Spleen (tissue), 11 donors: Measurements from ENCODE around the gene PHF20. TPM values are rescaled to one million over a fixed set of nuclear protein-coding genes. Genes with fewer than 3 reads are reported as not detected.
"Not testable (repeated sequence)": the region's sequence is repeated elsewhere in the genome, so short reads cannot be mapped to it uniquely, and the experiment has no call there.

Experiments
- DNase-seq: peaks from one replicate; pipeline ENCODE4 v3.0.0-alpha.2; 2020
- H3K27ac ChIP-seq, 8 donors: fragments of 200-600 bp; sonication (generic) in 7 of 8; 1 replicate in 4 of 8; 2 replicates in 4 of 8; pipeline versions ENCODE4 v1.5.0 to v1.8.0; 2016 to 2021; ENCODE audit warnings: inconsistent platforms in 4 of 8, mild to moderate bottlenecking in 4 of 8, moderate library complexity in 1 of 8
- H3K27me3 ChIP-seq, 7 donors: fragments of 200-600 bp; sonication (generic) in 6 of 7; replicated peaks in 1 of 7; 1 replicate in 4 of 7; 2 replicates in 3 of 7; pipeline versions ENCODE4 v1.5.0 to v1.8.0; 2016 to 2021; ENCODE audit warnings: inconsistent platforms in 3 of 7, mild to moderate bottlenecking in 1 of 7
- H3K36me3 ChIP-seq, 6 donors: fragments of 200-600 bp; sonication (generic) in 5 of 6; 1 replicate in 4 of 6; 2 replicates in 2 of 6; pipeline versions ENCODE4 v1.5.0 to v1.8.0; 2016 to 2021; ENCODE audit warnings: inconsistent platforms in 2 of 6
- H3K4me1 ChIP-seq, 6 donors: fragments of 200-600 bp; sonication (generic) in 5 of 6; 1 replicate in 3 of 6; 2 replicates in 3 of 6; pipeline versions ENCODE4 v1.5.0 to v1.8.0; 2016 to 2021; ENCODE audit warnings: inconsistent platforms in 3 of 6
- H3K4me3 ChIP-seq, 8 donors: fragments of 200-600 bp; sonication (generic) in 7 of 8; 1 replicate in 4 of 8; 2 replicates in 4 of 8; pipeline versions ENCODE4 v1.5.0 to v1.8.0; 2016 to 2021; ENCODE audit warnings: inconsistent platforms in 4 of 8, mild to moderate bottlenecking in 4 of 8, moderate library complexity in 2 of 8
- H3K9me3 ChIP-seq, 8 donors: fragments of 200-600 bp; sonication (generic) in 7 of 8; 1 replicate in 4 of 8; 2 replicates in 4 of 8; pipeline versions ENCODE4 v1.5.0 to v1.8.0; 2016 to 2021; ENCODE audit warnings: inconsistent platforms in 4 of 8
- POLR2A ChIP-seq, 3 donors: fragments of 450-650 bp; IDR thresholded peaks; one replicate each; pipeline ENCODE4 v1.5.1; 2017; ENCODE audit warnings: antibody characterized with exemption in 3 of 3, mild to moderate bottlenecking in 1 of 3
- POLR2AphosphoS5 ChIP-seq, 3 donors: sonication (generic); formaldehyde crosslinking; IDR thresholded peaks; one replicate each; pipeline ENCODE4 v1.5.1; 2017; ENCODE audit warnings: antibody characterized with exemption in 3 of 3
- WGBS, 5 donors: extraction: QIAGEN DNeasy Blood & Tissue Kit in 3 of 5; methylation state at CpG; one replicate each; pipeline versions ENCODE4 v1.1.5 to v1.1.7; 2013 to 2018; 5-methylcytosine and 5-hydroxymethylcytosine counted together
- intact Hi-C: fragments of 100-400 bp; cut with DNase I; formaldehyde crosslinking; loops from one replicate; pipeline ENCODE4 v1.15.0; 2023; ENCODE audit warnings: low total_unique reads
- polyA plus RNA-seq, 3 donors: library from polyadenylated mRNA; stranded (reverse); fragments of 200-250 nt; gene quantifications; one replicate each; pipeline ENCODE4 v1.2.1, GENCODE V29; 2013
- small RNA-seq, 4 donors: library from RNA; depleted of rRNA; stranded (forward); fragments of <200 nt; gene quantifications; one replicate each; pipeline ENCODE3, GENCODE V24; 2016
- total RNA-seq, 7 donors: library from RNA; depleted of rRNA in 3 of 7; stranded (reverse); fragments of >200 nt in 3 of 7; fragmentation: NEBNext Ultra II Directional in 4 of 7; extraction: Animal tissue kit (Norgen Biotek cat#: 25700) in 4 of 7; gene quantifications; one replicate each; pipeline versions ENCODE4 v1.1.0 to v1.2.1, GENCODE V29; 2016 to 2021
- TF ChIP-seq, protein P1 (sequence below), 11 experiments: fragments of 200-600 bp in 7 of 11; fragments of 450-650 bp in 4 of 11; sonication (generic) in 4 of 11; IDR thresholded peaks in 8 of 11; conservative IDR thresholded peaks in 3 of 11; 1 replicate in 7 of 11; 2 replicates in 4 of 11; pipeline versions ENCODE4 v1.4.0 to v1.8.0; 2016 to 2021; ENCODE audit warnings: antibody characterized with exemption in 11 of 11, inconsistent platforms in 4 of 11, mild to moderate bottlenecking in 1 of 11
- donor health status: healthy with polysubstance abuse.
- donor health status: DM: no; HTN: no; CAD: no; lungs with moderate emphysema.
- donor health status: DM: no; HTN: no; CAD: no.
- donor health status: Bipolar disorder and iron deficiency.
- donor health status: healthy.
- donor health status: DM: no; HTN: no; CAD: no.
- donor health status: DM: yes; HTN: yes; CAD: no.

PHF20 gene
- total and polyA plus RNA-seq, 10 donors: 40.0 to 89.9 (median 57.4) TPM

DNA sequence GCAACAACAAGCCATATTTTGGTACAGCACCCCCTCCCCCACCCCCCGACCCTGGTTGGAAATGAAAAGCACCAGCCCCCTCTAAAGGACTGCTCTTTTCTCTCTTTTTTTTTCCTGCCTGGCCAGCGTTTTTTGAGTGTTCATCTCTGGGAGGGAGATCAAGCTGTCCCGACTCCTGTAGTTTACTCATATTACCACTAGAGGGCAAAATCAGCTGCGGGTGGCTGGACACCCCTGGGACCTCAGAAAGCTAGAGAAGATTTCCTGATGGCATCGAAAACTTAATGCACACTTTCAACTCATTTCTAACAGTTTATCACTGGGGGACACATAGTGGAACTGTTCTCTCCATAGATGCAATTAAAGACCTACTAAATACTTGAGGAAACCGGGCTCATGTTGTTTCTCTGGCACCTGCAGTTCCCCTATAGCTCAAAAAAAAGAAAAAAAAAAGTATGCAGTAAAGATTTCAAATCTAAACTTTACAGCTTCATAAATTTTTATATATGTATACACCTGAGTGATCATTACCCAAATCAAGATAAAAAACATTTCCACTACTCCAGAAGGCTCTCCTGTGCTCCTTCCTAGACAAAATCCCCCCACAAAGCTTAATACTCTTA, 221.0 kb downstream of the PHF20 start:
- H3K36me3 ChIP-seq: no peaks in the 10 kb centered on the region
- no peak overlapping the region for H3K4me3 ChIP-seq
- H3K27me3 ChIP-seq: no peaks in the 10 kb centered on the region
- H3K27ac ChIP-seq: no peak overlapping the region
- no peaks in the 10 kb centered on the region for H3K9me3 ChIP-seq
- WGBS, 5 donors: 0 to 3% (median 1%) methylated on average over 6 of the region's 6 CpGs
- DNase-seq: peak; percentile 79
- intact Hi-C loops: loop anchor here (2.0 to 10.0 kb wide), 2 partner anchors 146 to 202 kb away; no protein-coding TSS in a partner anchor
- no peak for TF ChIP-seq POLR2A (IDR thresholded peaks at IDR 0.05)
- TF ChIP-seq, protein P1, sequence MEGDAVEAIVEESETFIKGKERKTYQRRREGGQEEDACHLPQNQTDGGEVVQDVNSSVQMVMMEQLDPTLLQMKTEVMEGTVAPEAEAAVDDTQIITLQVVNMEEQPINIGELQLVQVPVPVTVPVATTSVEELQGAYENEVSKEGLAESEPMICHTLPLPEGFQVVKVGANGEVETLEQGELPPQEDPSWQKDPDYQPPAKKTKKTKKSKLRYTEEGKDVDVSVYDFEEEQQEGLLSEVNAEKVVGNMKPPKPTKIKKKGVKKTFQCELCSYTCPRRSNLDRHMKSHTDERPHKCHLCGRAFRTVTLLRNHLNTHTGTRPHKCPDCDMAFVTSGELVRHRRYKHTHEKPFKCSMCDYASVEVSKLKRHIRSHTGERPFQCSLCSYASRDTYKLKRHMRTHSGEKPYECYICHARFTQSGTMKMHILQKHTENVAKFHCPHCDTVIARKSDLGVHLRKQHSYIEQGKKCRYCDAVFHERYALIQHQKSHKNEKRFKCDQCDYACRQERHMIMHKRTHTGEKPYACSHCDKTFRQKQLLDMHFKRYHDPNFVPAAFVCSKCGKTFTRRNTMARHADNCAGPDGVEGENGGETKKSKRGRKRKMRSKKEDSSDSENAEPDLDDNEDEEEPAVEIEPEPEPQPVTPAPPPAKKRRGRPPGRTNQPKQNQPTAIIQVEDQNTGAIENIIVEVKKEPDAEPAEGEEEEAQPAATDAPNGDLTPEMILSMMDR (IDR thresholded peaks at IDR 0.05 in 8 of 11, conservative IDR thresholded peaks at IDR 0.05 in 3 of 11): peak; percentile 60 to 90 (median 75)
- H3K4me1 ChIP-seq: peaks cover 0 to 14% (median 5%) of the 10 kb centered on the region in 6 donors

DNA sequence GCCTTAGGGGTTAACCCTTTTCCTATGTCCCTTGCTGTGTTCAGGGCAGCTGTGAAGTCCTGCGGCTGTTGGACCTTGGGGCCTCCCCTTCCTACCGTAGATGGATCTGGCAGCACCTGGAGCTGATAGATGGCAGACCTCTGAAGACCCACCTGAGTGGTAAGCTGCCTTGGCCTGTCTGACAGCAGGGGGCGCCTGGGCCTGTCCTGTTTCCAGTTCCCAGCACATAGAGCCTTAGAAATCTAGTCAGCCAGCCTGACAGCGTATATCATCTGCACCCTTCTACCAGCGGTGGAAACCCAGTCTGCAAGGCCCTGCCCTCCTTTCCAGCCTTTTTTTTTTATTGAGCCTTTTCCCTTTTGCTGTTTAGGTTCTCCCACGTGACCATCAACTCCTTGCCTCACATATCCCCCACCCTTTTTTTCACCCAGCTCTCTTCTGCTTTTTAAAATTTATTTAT, 223.2 kb downstream of the PHF20 start:
- peaks cover 0 to 7% (median 5%) of the 10 kb centered on the region in 8 donors for H3K9me3 ChIP-seq
- H3K27ac ChIP-seq: no peak overlapping the region
- no peaks in the 10 kb centered on the region for H3K36me3 ChIP-seq
- intact Hi-C loops: loop anchor here (10.0 kb wide), 1 partner anchor 200 kb away; no protein-coding TSS in a partner anchor
- DNase-seq: peak; percentile 93
- WGBS, 5 donors: 3 to 7% (median 4%) methylated on average over 6 of the region's 6 CpGs
- H3K4me1 ChIP-seq: peaks cover 0 to 14% (median 5%) of the 10 kb centered on the region in 6 donors
- no peak overlapping the region for H3K4me3 ChIP-seq
- TF ChIP-seq, protein P1 (IDR thresholded peaks at IDR 0.05 in 8 of 11, conservative IDR thresholded peaks at IDR 0.05 in 3 of 11): peak; percentile 53 to 88 (median 82)
- TF ChIP-seq POLR2AphosphoS5 (IDR thresholded peaks at IDR 0.05): no peak
- H3K27me3 ChIP-seq: no peaks in the 10 kb centered on the region

DNA sequence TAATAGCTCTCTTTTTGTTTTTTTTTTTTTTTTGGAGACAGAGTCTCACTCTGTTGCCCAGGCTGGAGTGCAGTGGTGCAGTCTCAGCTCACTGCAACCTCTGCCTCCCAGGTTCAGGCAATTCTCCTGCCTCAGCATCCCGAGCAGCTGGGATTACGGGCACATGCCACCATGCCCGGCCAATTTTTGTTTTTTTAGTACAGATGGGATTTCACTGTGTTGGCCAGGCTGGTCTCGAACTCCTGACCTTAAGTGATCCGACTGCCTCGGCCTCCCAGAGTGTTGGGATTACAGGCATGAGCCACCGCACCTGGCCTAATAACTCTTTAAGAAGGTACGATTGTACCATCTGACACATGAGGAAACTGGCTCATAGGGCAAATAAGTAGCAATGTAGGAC, 224.7 kb downstream of the PHF20 start:
- peaks cover 0 to 14% (median 5%) of the 10 kb centered on the region in 6 donors for H3K4me1 ChIP-seq
- H3K27me3 ChIP-seq, H3K36me3 ChIP-seq, H3K27ac ChIP-seq, H3K4me3 ChIP-seq: not testable (repeated sequence)
- 89 to 96% (median 92%) methylated on average over 8 of the region's 8 CpGs for WGBS, 5 donors
- peaks cover 0 to 12% (median 10%) of the 10 kb centered on the region in 8 donors for H3K9me3 ChIP-seq
- intact Hi-C loops: loop anchor here (10.0 kb wide), 1 partner anchor 198 kb away; no protein-coding TSS in a partner anchor
- peak; percentile 6 for DNase-seq

Small RNA genes within 50 kb of the gene (small RNA-seq; reads per million reads assigned to genes)
- gene COX7BP2 (0 reads per million in 4 donors), gene HIGD1AP16 (0 reads per million in 4 donors), gene RF00019 (0 reads per million in 4 donors), gene RF00026 (0 reads per million in 4 donors), gene RNU4-40P (0.12 to 0.34 (median 0.22) reads per million in 4 donors), gene RNU6-937P (0 reads per million in 4 donors)

Other genes starting within 250 kb of the PHF20 start
- not detected for gene C20orf173, start 242.4 kb upstream of the PHF20 start, total RNA-seq
- gene C20orf173, start 242.4 kb upstream of the PHF20 start, polyA plus RNA-seq: not detected
- 100 to 1,000 TPM; 127 to 179 (median 149) TPM for gene ERGIC3, start 229.9 kb upstream of the PHF20 start, total RNA-seq
- 100 to 1,000 TPM; 134 to 179 (median 145) TPM for gene ERGIC3, start 229.9 kb upstream of the PHF20 start, polyA plus RNA-seq
- gene SPAG4, start 156.2 kb upstream of the PHF20 start, total RNA-seq: 10 to 100 TPM in 5 of 7 donors, 1 to 10 TPM in 2; 2.5 to 32.1 (median 14.7) TPM
- gene SPAG4, start 156.2 kb upstream of the PHF20 start, polyA plus RNA-seq: 10 to 100 TPM in 1 of 3 donors, 1 to 10 TPM in 2; 5.2 to 10.9 (median 5.7) TPM
- 100 to 1,000 TPM in 6 of 7 donors, 10 to 100 TPM in 1; 93.9 to 247 (median 234) TPM for gene CPNE1, start 107.1 kb upstream of the PHF20 start, total RNA-seq
- 100 to 1,000 TPM; 183 to 215 (median 203) TPM for gene CPNE1, start 107.1 kb upstream of the PHF20 start, polyA plus RNA-seq
- gene RBM12, start 107.1 kb upstream of the PHF20 start, total RNA-seq: 100 to 1,000 TPM in 1 of 7 donors, 10 to 100 TPM in 6; 44.6 to 100 (median 89.1) TPM
- gene RBM12, start 107.1 kb upstream of the PHF20 start, polyA plus RNA-seq: 10 to 100 TPM; 10.6 to 17.9 (median 14.4) TPM
- 10 to 100 TPM; 22.8 to 40.8 (median 25.6) TPM for gene NFS1, start 72.7 kb upstream of the PHF20 start, total RNA-seq
- 10 to 100 TPM; 21.3 to 33.8 (median 29.7) TPM for gene NFS1, start 72.7 kb upstream of the PHF20 start, polyA plus RNA-seq
- 100 to 1,000 TPM in 3 of 7 donors, 10 to 100 TPM in 4; 66.2 to 166 (median 75.7) TPM for gene ROMO1, start 72.6 kb upstream of the PHF20 start, total RNA-seq
- 100 to 1,000 TPM; 333 to 372 (median 354) TPM for gene ROMO1, start 72.6 kb upstream of the PHF20 start, polyA plus RNA-seq
- 100 to 1,000 TPM; 386 to 649 (median 405) TPM for gene RBM39, start 29.8 kb upstream of the PHF20 start, total RNA-seq
- 100 to 1,000 TPM; 287 to 638 (median 423) TPM for gene RBM39, start 29.8 kb upstream of the PHF20 start, polyA plus RNA-seq
- gene SCAND1, start 182.5 kb downstream of the PHF20 start, total RNA-seq: 10 to 100 TPM; 50.0 to 74.2 (median 57.7) TPM
- gene SCAND1, start 182.5 kb downstream of the PHF20 start, polyA plus RNA-seq: 100 to 1,000 TPM; 175 to 291 (median 192) TPM
- gene CNBD2, start 196.6 kb downstream of the PHF20 start, total RNA-seq: 1 to 10 TPM; 3.7 to 9.4 (median 5.4) TPM
- 10 to 100 TPM; 23.6 to 28.4 (median 25.6) TPM for gene CNBD2, start 196.6 kb downstream of the PHF20 start, polyA plus RNA-seq